ENCODE measurements around the gene SLC9C1. TPM values are rescaled to one million over a fixed set of nuclear protein-coding genes. Genes with fewer than 3 reads are reported as not detected.

SLC9C1 gene
- total RNA-seq, 1 donor from 2014 or later, result not detected

DNA sequence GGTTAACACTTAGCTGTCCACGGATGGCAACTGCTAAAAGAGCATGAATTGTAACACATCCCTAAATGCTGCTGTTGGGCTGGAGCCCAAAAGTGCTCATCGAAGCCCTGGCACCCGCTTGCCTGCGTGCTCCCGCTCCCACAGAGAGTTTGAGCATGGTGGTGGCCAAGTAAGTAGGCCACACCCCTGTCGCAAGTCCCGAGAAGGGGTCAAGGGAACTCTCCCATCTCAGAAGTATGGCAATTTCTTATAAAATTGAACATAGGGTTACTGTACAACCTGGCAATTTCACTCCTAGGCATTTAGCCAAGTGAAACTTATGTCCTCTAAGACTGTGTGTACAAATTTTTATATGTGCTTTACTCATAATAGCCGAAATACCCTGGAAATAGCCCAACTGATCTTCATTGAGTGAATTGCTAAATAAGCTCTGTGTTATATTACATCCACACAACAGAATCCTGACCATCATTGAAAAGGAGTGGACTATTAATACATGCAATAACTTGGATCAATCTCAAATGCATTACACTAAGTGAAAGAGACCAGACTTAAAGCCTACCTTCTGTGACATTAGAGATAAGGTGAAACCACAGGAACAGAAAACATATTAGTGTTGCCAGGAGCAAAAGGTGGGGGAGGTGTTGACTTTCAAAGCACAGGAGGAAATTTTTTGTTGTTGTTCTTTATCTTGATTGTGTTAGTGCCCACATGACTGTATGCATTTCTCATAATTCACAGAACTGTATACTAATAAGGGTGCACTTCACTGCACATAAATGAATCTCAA, 159.5 kb downstream of the SLC9C1 start:
- intact Hi-C loops (cut with micrococcal nuclease), result loop anchor here (5.0 to 10.0 kb wide), 2 partner anchors 870 to 1613 kb away; partner anchors contain the start of genes ATP6V1A and NAA50

- intact Hi-C loops (cut with micrococcal nuclease), result loop anchor here (1.0 to 10.0 kb wide), 7 partner anchors 10 to 1614 kb away; partner anchors contain the start of genes ATP6V1A, C3orf52, NAA50 and SLC35A5
These were observed 160.2 kb downstream of the SLC9C1 start for GRCh38 chr3:112133626-112134334.

DNA sequence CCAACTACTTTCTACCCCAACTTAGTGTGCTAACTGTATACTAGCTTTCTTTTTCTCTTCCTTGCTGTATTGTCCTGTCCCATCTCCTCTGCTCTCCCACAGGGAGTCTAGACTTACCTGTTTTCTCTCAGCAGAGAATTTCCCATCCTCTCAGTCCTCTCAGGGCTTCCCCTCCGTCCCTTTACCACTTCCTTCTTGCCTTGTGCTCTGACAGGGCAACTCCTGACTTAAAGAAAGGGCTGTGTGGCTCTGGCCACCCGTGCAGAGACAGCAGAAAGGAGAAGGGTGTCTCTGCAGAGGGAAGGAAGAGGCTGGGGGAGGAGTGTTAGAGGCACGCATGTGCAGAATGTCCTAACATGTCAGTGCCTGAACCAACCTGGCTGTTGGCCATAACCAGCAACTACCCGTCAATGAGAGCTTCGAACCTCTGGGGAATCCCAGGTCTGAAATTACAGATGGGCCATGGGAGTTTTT, 161.0 kb downstream of the SLC9C1 start, which contains the start of gene GCSAM:
Gene GCSAM, minus strand, starts transcription at position 274 of the 474 bp plus-strand sequence. Its CDS starts 128 bp downstream, at position 146.
- intact Hi-C loops (cut with micrococcal nuclease), result loop anchor here (1.0 to 10.0 kb wide), 7 partner anchors 10 to 1614 kb away; partner anchors contain the start of genes ATP6V1A, C3orf52, NAA50 and SLC35A5

DNA sequence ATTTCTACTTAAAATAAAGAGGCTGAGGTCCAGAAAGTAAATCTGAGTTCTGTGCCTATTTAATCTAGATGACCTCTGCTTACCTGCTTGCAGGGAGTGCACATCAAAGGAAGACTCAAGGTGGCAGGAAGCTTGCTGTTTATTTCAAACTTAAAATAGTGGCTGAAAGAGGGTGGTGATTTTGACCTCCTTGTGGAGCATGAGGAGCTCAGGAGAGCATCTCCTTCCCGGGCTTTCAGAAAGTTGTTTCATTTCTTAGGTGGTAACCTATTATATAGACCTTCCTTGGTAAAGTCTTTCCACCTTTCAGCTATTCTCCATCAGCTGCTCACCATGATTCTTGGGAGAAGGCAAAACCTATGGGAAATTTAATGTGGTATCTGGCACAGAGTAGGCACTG, 161.5 kb downstream of the SLC9C1 start:
- intact Hi-C loops (cut with micrococcal nuclease), result loop anchor here (2.0 to 10.0 kb wide), 6 partner anchors 20 to 1615 kb away; partner anchors contain the start of genes ATP6V1A, C3orf52, NAA50 and SLC35A5

DNA sequence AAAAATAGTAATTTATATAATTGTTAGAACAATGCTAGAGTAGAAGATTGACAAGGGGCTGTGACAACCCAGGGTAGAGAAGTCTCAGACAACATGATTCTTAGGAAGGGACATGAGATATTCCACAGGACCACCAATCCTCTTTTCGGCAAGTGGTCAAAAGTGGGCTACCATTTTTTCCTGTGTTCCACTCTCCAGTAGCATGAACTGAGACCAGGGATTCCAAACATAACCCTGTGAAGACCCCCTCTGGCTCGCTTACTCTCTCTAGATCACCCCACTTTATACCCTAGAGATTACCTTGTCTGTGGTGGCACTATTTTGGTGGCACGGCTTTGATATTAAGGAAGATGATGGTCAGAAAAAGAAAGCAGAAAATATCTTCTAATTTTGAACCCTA, 161.9 kb downstream of the SLC9C1 start:
- intact Hi-C loops (cut with micrococcal nuclease), result loop anchor here (2.0 to 10.0 kb wide), 6 partner anchors 19 to 1615 kb away; partner anchors contain the start of genes ATP6V1A, C3orf52, NAA50 and SLC35A5

- intact Hi-C loops (cut with micrococcal nuclease), result loop anchor here (5.0 to 10.0 kb wide), 2 partner anchors 874 to 1616 kb away; partner anchors contain the start of genes ATP6V1A and NAA50
These were observed 162.9 kb downstream of the SLC9C1 start for GRCh38 chr3:112131111-112131510.

GRCh38 chr3:112130638-112130993, 163.4 kb downstream of the SLC9C1 start:
- intact Hi-C loops (cut with micrococcal nuclease), result loop anchor here (5.0 to 10.0 kb wide), 2 partner anchors 874 to 1617 kb away; partner anchors contain the start of genes ATP6V1A and NAA50

DNA sequence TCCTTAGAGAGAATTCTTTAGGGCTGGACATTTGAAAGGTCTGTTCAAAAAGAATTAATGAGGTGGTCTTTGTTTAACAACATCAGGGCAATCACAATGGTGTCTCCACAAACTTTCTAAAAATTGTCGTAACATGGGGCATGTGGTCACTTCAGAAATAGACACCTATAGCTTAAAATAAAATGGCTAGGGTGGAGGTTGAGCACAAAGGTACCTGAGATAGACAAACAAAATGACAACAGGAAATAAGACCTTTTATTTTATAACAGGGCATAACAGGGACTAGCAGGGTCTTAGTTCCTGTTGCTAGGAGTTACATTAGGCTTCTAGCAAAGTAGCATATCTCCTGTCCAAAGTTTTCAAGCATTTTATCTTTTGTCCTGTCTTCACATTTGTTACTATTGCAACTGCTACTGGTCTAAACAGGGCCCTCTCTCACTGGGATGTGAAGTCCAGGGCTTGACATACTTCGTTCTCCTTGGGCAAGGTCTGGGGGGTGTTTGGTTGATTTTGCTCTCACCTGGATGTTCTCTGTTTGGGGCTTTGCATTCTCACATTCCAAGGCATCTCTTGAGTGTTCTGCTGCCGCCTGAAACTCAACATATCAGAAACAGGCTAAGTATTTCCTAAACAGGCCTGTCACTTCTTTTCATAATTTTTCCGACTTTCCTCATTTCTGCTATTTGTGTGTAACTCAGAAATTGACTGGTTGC, 163.9 kb downstream of the SLC9C1 start:
- intact Hi-C loops (cut with micrococcal nuclease), result loop anchor here (1.0 to 10.0 kb wide), 5 partner anchors 58 to 1617 kb away; partner anchors contain the start of genes ATP6V1A and NAA50

DNA sequence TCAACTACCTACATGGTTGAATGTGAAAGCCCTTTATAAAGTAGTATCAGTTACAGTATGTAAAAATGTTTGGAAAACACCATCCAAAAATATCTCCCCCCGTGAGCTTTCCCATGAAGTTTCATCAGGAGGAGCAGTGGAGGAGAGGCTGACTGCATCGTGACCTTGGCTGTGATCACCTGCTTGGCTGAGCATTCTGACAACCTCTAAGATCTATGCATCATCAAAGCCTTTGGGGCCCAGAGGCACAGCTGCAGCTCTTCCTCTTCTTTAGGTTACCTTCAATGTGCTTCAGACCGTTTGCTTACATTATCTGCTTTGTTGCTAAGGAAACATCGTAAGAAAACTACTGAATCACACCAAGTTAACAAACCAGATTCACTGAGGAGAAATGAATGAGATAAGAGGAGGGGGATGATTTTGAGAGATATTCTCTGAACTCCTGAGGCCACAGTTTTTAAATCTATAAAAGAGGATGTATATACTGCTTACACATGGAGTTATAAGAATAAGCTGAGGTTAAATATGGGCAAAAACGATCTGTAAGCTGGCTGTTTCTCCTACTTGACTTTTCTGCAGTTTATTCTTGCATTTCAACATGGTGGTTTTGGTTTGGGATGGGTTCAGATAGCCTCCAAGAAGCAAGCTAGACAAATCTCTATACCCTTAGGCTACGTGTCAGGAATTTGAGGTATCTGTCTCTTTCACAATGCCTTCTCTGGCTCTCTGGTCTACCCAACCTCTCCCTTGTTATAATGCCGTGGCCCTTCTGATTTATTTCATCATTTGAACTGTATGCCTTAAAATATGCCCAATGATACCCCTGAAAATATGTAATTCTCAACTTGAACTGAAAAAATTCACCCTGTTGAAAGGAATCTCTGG, 164.9 kb downstream of the SLC9C1 start:
- intact Hi-C loops (cut with micrococcal nuclease), result loop anchor here (1.0 to 5.0 kb wide), 3 partner anchors 57 to 548 kb away; no protein-coding TSS in a partner anchor

DNA sequence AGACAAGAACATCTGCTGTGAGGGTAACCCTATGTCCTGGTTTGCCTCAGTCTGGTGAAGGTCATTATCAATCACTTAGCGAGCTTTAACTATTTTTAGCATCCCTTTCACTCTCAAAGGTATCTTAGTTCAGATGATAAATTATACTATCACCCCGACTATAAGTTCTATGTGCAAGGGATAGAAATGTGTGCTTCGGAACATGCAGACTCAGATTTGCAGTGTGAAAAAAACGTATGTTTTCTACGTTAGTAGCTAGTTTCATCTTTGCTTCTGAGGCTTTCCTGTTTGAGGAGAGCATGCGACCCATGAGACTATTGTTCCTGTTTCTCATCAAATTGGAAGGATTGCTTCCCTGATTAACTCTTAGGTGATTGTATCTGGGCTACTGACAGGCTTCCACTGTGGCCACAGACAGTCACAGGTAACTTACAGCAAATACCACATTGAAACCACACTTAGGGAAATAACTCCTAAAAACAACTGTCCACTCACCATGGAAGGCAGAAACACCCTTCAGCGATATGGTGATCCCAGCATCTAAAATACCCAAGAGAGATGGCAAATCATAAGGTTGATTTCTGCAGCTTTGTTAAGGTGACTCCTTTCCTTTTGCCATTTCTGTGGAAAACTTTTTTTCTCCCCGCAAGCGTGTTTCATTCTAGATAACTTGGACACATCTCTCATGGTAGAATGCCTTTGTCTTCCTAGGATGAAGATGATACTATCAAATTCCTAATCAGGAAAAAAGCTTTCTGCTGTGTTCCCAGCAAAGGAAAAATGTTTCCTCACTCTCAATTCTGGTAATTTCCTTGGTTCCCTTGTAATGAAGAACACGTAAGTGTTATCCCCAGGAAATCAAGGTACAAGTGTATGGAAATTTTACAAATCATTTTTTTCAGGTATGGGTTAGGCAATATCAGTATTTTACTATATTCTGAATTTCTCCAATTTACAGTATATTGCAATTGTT, 166.2 kb downstream of the SLC9C1 start:
- intact Hi-C loops (cut with micrococcal nuclease), result loop anchor here (5.0 kb wide), 2 partner anchors 521 to 549 kb away; no protein-coding TSS in a partner anchor

DNA sequence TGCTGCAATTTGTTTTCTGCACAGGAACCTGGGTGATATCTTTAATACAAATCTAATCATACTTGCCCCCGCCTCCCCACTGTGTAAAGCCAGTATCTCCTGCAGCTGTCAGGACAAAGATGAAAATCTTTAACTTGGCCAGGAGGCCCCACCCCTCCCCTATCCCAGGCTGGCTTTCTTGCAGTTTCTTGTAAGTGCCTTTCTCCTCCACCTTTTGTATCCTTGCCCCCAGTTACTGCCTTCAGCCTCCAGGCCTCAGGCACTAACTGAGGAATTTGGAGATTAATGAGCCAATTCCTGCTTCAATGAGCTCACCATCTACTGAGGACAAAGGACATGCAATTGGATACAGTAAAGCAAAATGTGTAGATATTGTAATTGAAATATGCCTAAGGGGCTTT, 167.5 kb downstream of the SLC9C1 start:
- intact Hi-C loops (cut with micrococcal nuclease), result loop anchor here (5.0 kb wide), 2 partner anchors 519 to 551 kb away; no protein-coding TSS in a partner anchor

GRCh38 chr3:112124907-112125607, 169.0 kb downstream of the SLC9C1 start:
- intact Hi-C loops (cut with micrococcal nuclease), result loop anchor here (5.0 kb wide), 2 partner anchors 518 to 552 kb away; no protein-coding TSS in a partner anchor

- intact Hi-C loops (cut with micrococcal nuclease), result no loop called here
These were observed 170.5 kb downstream of the SLC9C1 start for GRCh38 chr3:112123548-112123947.

DNA sequence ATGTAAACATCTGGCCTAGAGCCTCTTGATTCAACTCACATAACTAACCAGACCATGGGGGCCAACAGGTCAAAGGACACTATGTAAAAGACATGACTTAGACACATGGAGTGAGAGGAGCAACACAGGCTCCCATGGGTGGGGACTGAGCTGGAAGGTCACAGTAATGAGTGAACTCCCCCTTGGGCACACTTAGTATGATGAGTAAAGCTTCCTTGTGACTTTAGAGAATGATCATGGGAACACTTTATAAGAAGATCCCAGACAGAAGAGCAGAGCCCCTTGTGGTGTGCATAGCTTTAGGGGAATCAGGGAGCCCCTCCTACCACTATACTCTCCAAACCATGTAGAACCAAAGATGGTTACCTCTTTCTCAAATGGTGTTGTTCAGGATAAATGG, 171.1 kb downstream of the SLC9C1 start:
- intact Hi-C loops (cut with micrococcal nuclease), result no loop called here

DNA sequence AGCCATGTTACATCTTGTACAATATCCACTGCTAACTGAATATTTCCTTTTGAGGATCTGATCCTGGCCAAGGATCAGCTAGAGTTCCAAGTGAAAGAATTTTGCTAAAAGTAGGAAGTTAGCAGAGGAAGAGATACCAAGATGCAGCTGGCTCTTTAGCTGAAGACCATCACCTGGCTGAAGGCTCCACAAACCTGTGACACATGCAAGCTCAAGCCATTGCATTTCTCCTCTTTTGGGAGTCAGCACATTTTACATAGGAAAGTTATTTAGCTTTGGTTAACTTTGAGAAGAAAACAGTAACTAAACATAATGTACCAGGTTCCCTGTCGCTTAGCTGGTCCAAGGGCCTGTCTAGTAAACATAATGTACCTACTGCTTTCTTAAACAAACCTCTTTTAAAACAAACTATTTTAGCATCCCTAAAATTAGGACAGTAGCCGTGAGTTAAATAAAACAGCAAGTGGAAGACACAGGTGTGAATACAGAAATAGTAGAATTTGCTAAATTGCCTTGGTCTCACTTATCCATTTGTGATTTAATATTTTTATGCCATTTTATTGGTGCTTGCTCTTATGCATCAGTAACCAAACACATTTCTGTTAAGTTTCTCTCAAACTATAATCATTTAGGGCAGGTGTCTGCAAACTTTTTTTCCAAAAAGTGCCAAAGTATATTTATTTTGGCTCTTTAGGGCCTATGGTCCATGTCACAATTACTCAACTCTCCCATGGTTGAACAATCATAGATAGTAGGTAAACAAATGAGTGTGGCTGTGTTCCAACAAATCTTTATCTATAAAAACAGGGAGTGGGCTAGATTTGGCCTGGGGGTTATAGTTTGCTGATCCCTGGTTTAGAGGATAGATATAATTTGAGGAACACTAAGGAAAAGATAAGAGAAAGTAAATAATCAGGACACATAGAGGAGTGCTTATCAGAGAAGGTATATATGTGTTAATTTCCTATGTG, 172.2 kb downstream of the SLC9C1 start:
- intact Hi-C loops (cut with micrococcal nuclease), result no loop called here

Measured in T-helper 1 cell treated with Interleukin-12 subunit alpha and Interleukin-12 subunit beta and Interleukin-4 antibody, amounts not matched to agents 30 ng/mL and 1 ng/mL, for 36 hours (primary cell).